ELR (cell line): Measurements from ENCODE around the gene RNF44.

Source experiments
- DNase-seq: peaks from one replicate; pipeline ENCODE4 v3.0.0-alpha.2; 2015; ENCODE audit warnings: low read depth

Gene RNF44

GRCh38 chr5:176535101-176535663, 2.0 kb downstream of the RNF44 start:
- DNase-seq, result no peak

- DNase-seq, result no peak
These were observed 2.6 kb downstream of the RNF44 start for GRCh38 chr5:176534640-176535039.

GRCh38 chr5:176533894-176534611, 3.1 kb downstream of the RNF44 start:
- no peak for DNase-seq

- no peak for DNase-seq
These were observed 3.8 kb downstream of the RNF44 start for GRCh38 chr5:176533390-176533789.

GRCh38 chr5:176532795-176533194, 4.4 kb downstream of the RNF44 start:
- no peak for DNase-seq

GRCh38 chr5:176531902-176532493, 5.2 kb downstream of the RNF44 start:
- DNase-seq, result no peak

GRCh38 chr5:176530983-176531901, 6.0 kb downstream of the RNF44 start:
- DNase-seq, result peak; percentile 47

- no peak for DNase-seq
These were observed 6.7 kb downstream of the RNF44 start for GRCh38 chr5:176530393-176530982.

GRCh38 chr5:176529741-176530141, 7.5 kb downstream of the RNF44 start:
- no peak for DNase-seq

- DNase-seq, result no peak
These were observed 8.0 kb downstream of the RNF44 start for GRCh38 chr5:176529116-176529740.

GRCh38 chr5:176528761-176529115, 8.5 kb downstream of the RNF44 start:
- DNase-seq, result no peak

GRCh38 chr5:176528301-176528700, 8.9 kb downstream of the RNF44 start:
- DNase-seq, result no peak

- DNase-seq, result no peak
These were observed 9.7 kb downstream of the RNF44 start for GRCh38 chr5:176527246-176528222.

- DNase-seq, result no peak
These were observed 10.7 kb downstream of the RNF44 start for GRCh38 chr5:176526462-176526861.

GRCh38 chr5:176525677-176526076, 11.5 kb downstream of the RNF44 start:
- DNase-seq, result no peak

GRCh38 chr5:176524987-176525386, 12.2 kb downstream of the RNF44 start:
- no peak for DNase-seq

GRCh38 chr5:176524138-176524537, 13.1 kb downstream of the RNF44 start:
- DNase-seq, result no peak

GRCh38 chr5:176521699-176522263, 15.4 kb downstream of the RNF44 start:
- DNase-seq, result no peak

- DNase-seq, result no peak
These were observed 15.9 kb downstream of the RNF44 start for GRCh38 chr5:176521286-176521685.
